ENCODE results near the gene C12orf50.
"Not testable (repeated sequence)": the region's sequence is repeated elsewhere in the genome, so short reads cannot be mapped to it uniquely, and the experiment has no call there.

The C12orf50 gene, protein sequence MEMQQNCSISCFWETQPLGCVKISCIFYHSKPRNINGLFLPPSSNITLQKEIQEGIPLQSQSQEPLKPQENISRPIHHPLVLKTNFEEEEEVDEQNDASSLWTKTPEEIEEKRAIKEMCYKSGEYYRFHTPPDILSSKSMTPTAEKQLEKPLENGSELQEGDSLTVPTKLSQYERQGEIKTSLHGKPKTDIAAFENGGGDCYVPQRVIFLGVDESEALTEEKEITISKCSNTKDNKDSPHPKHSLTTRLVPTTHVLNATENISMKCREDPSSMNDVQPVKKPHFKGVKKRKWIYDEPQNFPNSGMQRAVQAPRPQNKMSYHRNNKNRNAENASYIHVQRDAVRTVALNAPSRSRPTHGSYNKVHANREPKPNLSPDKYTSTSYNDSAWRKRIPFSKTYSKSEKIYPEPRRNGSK

DNA sequence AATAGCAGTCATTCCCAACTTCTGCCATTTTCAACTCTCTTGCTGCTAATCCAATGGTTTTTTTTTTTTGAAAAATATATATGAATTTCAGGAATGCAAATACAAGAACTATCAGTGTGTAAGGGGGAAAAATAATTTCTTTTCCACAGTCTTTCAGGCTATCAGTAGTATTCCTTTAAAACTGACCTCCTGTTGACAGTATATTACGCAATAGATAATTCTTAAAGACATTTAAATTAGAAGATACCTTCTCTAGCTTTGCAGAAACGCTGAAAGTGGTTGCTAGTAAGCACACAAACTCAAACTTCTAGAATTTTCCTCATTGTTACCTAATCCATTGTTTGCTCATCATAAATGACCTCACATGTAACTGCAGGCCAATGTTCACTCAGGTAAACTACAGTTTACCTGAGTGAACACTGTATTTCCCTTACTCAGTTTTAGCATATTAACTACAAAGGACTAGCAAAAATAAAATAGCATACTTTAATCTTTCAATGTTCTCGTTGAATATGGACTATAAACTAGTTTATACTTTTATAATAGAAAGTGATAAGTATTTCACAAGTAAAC lies at the start of gene C12orf50:
Gene C12orf50 (minus strand): TSS at position 309 of the 573 bp plus-strand sequence. CDS start 2,439 bp downstream, outside the sequence.
- FAIRE-seq: no peak

DNA sequence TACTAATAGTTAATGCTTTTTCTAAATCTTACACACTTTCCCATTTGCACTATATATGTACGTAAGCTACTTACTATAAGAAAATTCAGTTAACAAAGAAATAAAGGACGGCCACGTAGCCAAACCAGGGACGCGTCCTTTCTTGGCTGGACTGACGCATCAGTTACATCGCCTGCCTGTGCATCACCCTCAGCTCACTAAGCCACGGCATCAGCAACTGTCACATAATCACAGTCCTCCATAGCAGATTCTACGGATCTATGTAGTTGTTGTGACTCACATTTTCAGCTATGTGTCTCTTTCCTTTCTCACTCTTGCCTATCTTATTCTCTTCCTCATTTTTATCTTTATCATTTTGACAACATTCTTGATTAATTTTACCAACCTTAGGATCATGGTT lies 38.1 kb upstream of the C12orf50 start:
- no peak for FAIRE-seq

DNA sequence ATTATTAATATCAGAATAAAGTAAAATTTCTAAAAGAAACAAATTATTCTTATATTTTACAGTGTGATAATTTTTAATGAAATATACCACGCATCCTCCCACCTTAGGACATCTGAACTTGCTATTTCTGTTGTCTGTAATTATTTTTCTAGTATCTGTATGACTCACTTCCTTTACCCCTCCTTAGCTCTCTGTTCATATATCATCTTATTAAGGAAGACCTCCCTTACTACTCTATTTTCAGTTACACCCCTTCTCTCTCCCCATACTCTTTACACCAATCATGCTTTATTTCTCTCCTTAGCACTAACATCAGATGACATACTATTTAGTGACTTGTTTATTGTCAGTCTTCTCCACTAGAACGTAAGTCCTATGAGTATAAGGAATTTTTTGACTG lies 34.2 kb upstream of the C12orf50 start:
- no peak for FAIRE-seq

DNA sequence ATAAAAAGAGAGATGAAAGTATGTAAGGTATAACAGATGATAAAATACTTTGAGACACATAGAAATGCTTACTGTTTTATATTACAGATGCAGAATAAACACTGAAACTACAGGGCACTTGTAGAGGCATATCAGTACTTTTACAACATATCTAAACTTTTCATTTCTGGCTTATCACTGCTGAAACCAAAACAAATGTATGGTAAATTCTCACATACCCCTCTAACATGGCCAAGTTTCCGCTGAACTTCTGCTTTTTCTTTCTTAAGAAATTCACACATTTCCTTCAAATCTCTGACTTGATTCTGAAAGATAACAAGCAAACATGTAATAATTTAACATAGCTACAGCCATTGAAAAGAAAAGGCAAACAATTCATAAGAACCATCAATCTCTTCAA lies 33.3 kb upstream of the C12orf50 start:
- no peak for FAIRE-seq

DNA sequence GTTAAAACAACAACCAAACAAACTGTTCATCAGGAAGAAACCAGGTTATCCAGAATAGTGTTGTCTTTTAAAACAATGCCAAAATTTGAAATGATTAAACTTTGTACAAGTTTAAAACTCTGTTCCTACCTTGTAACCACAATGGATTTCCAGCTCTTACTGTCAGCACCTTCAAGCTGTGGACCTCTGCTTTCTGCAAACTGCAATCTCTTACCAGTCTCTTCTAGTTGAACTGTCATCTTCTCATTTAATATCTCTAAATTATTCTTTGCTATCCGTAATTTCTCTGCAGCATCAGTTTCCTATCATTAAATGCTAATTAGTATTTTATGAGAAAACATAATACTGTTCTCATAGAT lies 29.5 kb upstream of the C12orf50 start:
- no peak for FAIRE-seq

DNA sequence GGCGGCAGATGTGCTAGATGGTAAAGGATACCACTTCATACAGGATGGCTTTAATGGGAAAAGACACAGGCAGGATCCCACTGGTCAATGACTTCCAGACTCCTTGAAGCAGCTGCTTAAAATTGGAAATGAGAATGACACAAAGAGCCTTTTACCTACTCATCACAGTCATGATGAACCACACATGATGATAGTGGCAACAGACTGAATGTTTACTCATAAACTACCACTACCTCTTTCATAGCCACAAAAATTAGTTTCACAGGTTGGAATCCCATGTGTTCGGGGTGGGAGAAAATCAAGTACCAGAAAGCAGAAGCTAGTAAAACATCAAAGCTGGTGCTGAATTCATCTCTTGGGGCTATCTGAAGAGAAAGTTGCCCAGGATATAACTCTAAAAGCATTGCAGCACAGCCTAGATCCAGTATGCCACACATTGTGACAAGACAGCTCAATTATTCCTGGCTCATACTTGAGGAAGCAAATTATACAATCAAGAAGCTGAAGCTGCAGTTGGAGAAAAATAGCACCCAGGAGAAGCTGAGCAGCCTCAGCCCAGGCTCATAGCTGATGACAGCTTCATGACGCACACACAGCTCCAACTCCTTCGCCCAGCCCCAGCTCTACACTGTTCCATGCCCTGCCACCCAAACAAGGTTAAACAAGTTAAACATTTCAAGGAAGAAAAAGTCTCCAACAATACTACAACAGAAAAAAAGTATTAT lies 29.0 kb upstream of the C12orf50 start:
- FAIRE-seq: no peak

DNA sequence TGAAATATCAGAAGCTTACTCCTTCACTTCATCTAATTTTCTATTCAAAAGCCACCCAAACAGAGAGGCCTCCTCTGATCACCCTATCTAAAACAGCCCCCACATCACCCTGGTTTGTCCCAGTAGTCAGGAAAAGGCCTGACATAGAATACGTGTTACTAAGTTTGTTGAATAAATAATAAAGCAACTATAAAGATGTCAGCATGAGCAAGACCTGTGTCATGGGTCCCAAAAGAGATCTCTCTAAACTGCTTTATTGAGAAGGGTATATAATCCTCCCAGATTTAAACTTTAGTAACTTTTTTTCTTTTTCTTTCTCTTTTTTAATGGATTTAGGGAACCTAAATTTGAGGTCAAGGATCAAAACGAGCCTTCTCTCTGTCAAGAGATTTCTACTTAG lies 27.4 kb upstream of the C12orf50 start:
- FAIRE-seq: no peak

DNA sequence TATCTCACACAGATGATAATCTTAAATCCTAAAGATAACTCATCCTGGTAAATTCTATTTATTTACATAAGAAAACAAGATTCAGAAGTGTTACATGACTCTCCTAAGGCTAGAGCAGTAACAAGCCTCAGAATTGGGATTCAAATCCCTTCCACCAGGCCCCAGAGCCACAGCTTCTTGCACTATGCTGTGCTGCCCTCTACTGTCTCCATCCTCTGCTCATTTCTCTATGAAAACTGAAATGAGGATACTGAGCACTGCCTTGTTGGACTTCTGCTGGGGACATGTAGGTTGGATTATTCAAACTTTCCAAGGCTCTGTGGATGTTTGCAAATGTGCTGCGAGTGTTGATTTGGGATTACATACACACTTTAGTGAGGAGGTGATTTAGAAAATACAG lies 23.5 kb upstream of the C12orf50 start:
- peak; percentile 21 for FAIRE-seq

DNA sequence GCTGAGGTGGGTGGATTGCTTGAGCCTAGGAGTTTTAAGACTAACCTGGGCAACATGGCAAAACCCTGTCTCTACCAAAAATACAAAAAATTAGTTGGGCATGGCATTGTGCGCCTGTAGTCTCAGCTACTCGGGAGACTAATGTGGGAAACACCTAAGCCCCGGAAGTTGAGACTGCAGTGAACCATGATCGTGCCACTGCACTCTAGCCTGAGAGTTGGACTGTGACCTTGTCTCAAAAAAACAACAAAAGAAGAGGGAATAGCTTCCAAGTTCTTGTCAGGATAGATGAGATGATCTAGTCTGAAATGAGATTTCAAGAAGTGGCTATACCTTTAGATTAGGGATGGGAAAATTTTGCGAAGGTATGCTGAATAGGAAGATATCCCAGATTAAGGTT lies 14.8 kb upstream of the C12orf50 start:
- FAIRE-seq: no peak

DNA sequence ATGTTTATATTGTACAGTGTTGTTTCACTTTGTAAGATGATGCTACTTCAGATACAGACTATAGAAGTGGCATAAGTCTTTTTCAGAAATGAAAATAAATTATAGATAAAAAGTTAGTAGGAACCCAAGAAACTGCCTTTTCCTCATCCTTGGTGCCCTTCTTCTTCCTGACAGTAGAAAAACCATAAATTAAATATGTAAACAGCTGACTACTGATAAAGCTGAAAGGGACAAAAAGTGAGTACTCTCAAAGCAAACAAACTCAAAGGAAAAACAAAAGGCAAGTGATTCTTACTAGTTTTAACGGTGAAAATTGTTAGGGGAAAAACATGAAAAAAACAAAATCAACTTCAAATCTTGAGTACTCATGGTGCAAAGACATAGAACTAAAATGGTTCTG lies 8.6 kb upstream of the C12orf50 start:
- FAIRE-seq: no peak

DNA sequence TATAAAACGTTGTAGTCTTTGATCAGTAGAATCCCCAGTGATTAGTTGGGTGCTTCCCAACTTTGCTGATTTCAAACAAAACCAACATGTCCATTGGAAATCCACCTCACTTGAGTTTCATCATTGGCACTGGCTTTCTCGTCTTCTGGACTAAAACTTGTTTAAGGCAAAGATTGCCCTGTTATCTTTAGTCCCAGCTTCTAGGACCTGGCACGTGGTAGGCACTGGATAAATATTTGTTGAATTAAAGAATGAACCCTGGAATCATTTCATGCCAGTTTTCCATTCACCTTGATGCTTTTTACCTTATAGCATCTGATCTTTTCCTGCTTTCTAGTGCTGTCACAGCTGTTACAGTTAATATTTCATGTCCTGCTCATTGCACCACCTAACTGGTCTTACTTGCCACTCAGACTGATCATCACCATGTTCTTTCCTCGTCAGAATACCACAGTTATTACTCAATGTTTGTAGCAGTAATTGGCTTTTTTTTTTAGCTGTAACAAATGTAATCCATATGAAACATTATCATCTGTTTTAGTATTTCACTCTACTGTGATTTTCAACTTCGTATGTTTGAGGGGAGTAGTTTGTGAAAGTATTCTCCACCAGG lies 7.3 kb upstream of the C12orf50 start:
- peak; percentile 66 for FAIRE-seq

DNA sequence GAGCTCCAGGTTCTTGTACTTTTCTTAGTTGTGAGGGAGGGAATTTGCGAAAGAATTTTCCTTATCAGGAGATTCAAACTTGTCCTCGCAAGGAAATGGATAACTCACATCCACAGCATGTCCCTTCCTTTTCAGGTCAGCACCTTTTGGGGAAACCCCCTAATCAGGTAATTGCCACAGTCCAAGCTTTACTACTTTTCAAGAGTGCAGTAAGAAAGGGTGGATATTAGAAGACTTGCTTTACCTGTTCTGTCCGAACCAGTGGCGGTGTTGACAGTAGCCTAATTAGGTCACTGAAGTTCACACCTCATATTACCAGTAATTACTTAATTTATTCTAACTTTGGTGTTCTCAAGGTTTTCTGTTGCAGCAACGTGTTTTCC lies 6.7 kb upstream of the C12orf50 start:
- FAIRE-seq: peak; percentile 58

DNA sequence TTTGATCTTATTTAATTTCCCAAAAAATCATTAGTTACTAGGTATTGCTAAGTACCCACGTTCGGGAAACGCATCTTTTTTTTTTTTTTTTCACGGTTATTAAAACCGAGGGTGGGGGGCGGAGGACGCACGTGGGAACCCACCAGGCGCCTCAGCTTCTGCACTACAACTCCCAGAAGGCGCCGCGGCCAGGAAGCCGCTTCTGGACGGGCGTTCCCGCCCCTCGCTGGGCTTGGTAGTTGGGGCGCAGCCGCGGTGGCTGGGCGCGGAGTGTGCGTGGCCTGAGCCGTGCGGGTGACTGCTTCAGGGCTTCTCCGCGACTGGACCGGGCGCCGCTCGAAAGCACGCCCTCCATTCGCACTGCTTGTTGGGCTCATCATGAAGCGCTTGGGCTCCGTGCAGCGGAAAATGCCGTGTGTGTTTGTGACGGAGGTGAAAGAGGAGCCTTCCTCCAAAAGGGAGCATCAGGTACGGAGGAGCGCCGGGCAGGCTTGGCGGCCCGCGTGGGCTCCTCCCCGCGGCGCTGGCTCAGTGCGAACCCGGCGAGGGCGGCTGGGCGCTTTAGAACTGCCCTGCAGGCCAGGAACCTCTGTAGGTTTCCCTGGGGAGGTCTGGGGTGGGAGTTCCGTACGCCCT lies 6.2 kb upstream of the C12orf50 start:
- FAIRE-seq: no peak

DNA sequence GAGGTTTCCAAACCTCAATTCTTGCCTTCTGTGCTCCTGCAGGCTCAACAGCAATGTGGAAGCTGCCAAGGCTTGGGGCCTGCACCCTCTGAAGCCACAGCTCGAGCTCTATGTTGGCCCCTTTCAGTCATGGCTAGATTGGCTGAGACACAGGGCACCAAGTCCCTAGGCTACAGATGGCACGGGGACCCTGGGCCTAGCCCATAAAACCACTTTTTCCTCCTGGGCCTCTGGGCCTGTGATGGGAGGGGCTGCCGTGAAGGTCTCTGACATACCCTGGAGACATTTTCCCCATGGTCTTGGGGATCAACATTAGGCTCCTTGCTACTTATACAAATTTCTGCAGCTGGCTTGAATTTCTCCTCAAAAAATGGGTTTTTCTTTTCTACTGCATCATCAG lies 2.0 kb upstream of the C12orf50 start:
- FAIRE-seq: not testable (repeated sequence)

DNA sequence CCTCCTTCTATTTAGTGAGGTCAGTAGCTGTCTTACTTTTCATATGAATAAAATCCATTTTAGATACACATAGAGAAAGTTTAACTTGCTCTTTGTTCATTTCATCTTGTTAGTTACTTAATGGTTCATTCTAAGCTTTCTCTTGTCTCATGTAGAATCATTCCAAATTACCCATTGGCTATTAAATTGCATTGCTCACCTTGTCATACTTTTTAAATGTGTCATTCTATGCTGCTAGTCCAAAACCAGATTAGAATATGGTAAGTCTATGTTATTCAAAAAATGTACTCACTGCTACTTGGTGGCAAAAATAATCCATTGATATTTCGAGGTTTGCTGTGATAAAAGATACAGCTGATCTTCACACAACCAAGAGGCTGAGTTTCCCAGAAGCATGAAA lies 3.0 kb downstream of the C12orf50 start:
- no peak for FAIRE-seq

DNA sequence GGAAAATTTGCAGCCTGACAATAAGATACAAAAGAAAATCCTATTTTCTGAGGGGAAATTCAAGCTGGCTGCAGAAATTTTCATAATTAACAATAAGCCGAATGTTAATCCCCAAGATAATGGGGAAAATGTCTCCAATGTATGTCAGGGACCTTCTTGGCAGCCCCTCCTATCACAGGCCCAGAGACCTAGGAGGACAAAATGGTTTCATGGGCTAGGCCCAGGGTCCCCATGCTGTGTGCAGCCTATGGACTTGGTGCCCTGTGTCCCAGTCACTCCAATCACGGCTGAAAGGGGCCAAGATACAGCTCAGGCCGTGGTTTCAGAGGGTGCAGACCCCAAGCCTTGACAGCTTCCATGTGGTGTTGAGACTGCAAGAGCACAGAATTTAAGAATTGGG lies 11.2 kb downstream of the C12orf50 start:
- FAIRE-seq: no peak

DNA sequence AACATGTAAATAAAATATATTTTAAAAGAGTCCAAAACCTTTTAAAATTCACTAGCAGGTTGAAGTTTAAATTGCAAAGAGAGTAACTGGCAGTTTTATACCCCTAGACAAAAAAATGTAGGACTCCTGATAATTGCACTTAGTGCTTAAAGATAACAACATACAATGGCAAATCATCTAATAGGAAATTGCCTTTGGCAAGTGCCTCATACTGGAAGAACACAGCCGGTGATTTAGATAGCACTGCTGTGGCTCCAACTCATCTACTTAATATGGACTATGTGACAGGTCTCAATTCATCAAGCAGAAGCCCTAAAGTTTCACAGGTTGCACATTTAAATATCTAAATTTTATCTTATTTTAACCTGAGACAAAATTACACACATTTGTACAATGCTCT lies 13.4 kb downstream of the C12orf50 start:
- no peak for FAIRE-seq

DNA sequence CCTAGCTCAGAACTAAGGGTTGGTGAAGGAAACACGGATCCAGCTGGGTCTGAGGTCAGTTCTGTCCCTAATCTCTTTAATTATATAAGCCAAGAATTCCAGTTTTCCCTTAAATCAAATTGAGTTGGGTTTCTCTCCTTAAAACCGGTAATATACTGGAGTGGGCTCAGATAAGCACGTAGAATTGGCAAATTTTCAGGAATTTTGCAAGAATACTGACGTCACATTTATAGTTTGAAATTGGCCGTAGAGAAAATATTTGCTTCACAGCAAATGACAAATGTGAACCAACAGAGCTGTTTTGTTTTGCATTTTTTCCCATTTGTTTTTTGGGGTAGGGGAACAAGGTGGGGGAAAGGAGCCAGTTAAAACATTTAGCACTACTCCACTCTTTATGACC lies 17.4 kb downstream of the C12orf50 start:
- no peak for FAIRE-seq

DNA sequence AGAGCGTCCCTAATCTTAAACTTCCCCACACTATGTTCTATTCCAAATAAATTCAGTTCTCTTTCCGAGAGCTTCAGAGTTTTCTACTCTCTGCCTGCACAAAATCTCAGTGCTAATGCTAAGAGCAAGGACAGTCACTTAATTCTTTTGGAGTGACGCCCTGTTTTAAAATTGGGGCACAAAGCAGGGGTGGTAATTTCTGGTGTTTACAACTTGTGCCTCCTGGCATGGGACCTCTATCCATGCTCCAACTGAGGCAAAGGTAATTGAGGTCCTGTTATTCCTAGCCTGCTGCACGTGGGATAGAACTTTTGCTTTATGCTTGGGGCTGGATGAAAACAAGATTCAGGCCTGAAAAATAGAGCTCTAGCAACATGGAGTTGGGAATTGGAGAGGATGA lies 22.9 kb downstream of the C12orf50 start:
- no peak for FAIRE-seq

DNA sequence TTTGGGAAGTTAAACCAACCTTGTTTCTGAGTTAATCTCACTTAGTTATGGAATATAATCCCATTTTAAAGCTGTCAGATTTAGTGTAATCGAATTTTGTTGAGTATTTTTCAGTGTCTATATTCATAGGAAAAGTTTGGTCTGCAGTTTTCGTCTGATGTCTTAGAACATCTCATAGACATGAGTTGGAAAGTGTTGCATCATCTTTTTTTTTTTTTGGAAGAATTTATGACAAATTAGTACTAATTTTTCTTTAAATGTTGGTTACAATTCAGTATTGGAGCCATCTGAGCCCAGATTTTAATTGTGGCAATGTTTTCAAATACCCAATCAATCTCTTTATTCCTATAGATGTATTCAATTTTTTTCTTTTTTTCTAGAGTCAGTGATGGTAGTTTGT lies 27.9 kb downstream of the C12orf50 start:
- no peak for FAIRE-seq

DNA sequence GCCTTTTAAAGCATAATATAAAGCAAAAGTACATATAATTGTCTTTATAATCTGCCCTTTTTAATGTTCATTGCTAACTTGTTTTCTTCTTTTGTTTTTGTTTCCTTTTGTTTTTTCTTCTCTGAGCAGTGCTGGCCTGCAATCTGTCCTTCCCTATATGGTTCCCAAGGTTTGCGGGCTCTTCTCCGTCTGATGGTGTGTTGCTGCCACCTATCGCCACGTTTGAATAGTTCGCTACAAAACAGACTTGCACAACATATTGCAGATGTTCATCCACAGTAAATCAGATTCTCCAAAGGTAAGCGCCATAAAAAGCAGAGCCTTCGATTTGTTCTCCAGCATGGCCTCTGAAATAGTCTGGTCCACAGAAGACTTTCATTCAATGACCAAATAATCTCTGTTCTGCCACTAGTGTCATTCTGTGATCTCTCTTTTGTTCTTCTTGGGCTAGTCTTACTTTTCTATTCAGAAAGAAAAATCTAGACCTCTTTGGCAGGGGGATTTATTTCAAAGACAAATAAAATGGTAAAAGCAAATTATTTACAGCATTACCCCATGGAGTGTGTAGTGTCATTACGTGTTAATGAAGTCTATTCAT lies 33.5 kb downstream of the C12orf50 start:
- FAIRE-seq: peak; percentile 95

DNA sequence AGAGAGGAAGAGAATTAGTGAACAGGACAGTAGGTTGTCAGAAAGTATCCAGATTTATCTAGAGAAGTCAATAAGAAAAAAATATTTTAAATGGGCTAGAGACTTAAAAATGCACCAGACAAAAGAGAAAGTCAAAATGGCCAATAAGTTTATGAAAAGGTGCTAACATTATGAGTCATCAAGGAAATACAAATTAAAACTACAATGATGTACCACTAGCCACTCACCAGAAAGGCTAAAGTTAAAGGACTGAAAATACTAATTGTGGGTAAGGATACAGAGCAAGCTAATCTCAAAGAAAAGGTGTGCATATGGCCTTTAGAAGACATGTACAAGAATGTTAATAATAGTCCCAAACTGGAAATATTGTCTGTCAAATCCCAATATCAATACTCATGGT lies 37.7 kb downstream of the C12orf50 start:
- FAIRE-seq: no peak

DNA sequence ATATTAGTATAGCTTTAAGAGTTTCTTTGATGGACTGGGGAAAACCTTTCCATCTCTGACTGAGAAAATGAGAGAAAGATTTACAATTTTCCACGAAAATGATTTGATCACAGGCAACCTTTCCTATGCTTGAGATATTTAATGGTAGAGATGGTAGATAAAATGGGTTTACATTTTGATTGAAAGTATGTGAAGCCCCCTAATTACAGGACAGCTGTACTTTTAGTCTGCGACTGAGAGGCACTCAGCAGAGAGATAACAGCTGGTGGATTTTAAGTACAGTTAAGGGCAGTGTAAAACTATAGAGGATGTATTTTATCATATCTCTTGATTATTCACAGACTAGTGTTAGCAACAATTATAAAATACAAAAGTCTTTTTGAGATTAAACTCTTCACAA lies 40.7 kb downstream of the C12orf50 start:
- no peak for FAIRE-seq

Measured in islet of Langerhans (tissue), 1 donor.